MCF 10A (cell line): Measurements from ENCODE around the gene GSE1. TPM values are rescaled to one million over a fixed set of nuclear protein-coding genes. Genes with fewer than 3 reads are reported as not detected.

Source experiments
- BruUV-seq: library from RNA; stranded (reverse); fragments of 400-500 nt; replicated peaks from 2 replicates; lab custom pipeline; 2021; lab: Mats Ljungman, UMichigan
- CTCF ChIA-PET: fragments of 300-600 bp; sonication (Branson Sonifier 250); formaldehyde crosslinking; extraction: SDS; loops from one replicate; lab custom pipeline; 2021; ENCODE audit warnings: antibody characterized with exemption, inconsistent platforms; lab: Yijun Ruan, JAX
- POLR2A ChIA-PET: fragments of 300-600, 350-650 bp; sonication (Branson Sonifier 250); formaldehyde crosslinking; extraction: SDS; loops from one replicate; lab custom pipeline; 2020; ENCODE audit warnings: antibody characterized with exemption, inconsistent platforms; lab: Yijun Ruan, JAX
- DNase-seq: peaks from one replicate; pipeline ENCODE4 v3.0.0-alpha.2; 2018; ENCODE audit not compliant: unreplicated experiment
- H3K27ac Mint-ChIP-seq: one replicate; pipeline ENCODE4 v1.8.0; 2022; ENCODE audit warnings: mild to moderate bottlenecking, low read depth, mixed read lengths; ENCODE audit not compliant: unreplicated experiment
- H3K27me3 Mint-ChIP-seq: one replicate; pipeline ENCODE4 v1.8.0; 2022; ENCODE audit warnings: mixed read lengths; ENCODE audit not compliant: insufficient read depth, unreplicated experiment
- H3K36me3 Mint-ChIP-seq: one replicate; pipeline ENCODE4 v1.8.0; 2022; ENCODE audit warnings: mild to moderate bottlenecking, moderate library complexity, mixed read lengths; ENCODE audit not compliant: insufficient read depth, unreplicated experiment
- H3K4me1 Mint-ChIP-seq: one replicate; pipeline ENCODE4 v1.8.0; 2022; ENCODE audit warnings: mixed read lengths; ENCODE audit not compliant: insufficient read depth, unreplicated experiment
- H3K4me3 Mint-ChIP-seq: one replicate; pipeline ENCODE4 v1.8.0; 2022; ENCODE audit warnings: mild to moderate bottlenecking, moderate library complexity, mixed read lengths; ENCODE audit not compliant: unreplicated experiment
- H3K9me3 Mint-ChIP-seq: one replicate; pipeline ENCODE4 v1.8.0; 2022; ENCODE audit warnings: mixed read lengths; ENCODE audit not compliant: unreplicated experiment
- intact Hi-C: fragments of 100-400 bp; cut with micrococcal nuclease; formaldehyde crosslinking; loops from 2 replicates; pipeline ENCODE4 v1.14.1; 2022
- total RNA-seq: library from RNA; stranded (reverse); gene quantifications from 2 replicates; pipeline ENCODE4 v1.2.3, GENCODE V29; 2022
- TF ChIP-seq, protein P1 (sequence below): fragments of 200-600 bp; IDR thresholded peaks from one replicate; pipeline ENCODE4 v1.8.0; 2022; ENCODE audit warnings: antibody characterized with exemption, mild to moderate bottlenecking; ENCODE audit not compliant: unreplicated experiment

Gene GSE1
- total RNA-seq, 1 experiment from 2014 or later: 52.9 TPM

DNA sequence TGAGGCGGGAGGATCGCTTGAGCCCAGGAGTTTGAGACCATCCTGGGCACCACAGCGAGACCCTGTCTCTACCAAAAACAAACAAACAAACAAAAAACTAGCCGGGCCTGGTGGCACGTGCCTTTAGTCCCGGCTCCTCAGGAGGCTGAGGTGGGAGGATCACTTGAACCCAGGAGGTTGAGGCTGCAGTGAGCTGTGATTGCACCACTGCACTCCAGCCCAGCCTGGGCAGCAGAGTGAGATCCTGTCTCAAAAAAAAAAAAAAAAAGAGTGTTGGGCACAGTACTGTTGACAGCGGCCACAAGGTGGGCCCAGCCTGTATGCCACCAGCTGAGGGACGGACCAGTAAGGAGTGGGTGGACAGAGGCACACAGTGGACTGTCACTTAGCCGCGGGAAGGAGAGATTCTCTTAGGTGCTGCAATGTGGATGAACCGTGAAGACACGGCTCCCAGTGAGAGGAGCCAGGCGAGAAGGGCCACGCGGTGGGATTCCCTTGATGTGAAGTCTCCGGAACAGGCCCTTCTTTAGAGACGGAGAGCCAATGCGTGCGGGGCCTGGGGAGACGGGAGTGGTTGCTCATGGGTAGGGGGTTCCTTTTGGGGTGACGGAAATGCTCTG, 31.1 kb downstream of the GSE1 start:
- H3K9me3 Mint-ChIP-seq: no peaks in the 10 kb centered on the region
- no peaks in the 10 kb centered on the region for H3K4me1 Mint-ChIP-seq
- no peak for DNase-seq
- ChIA-PET CTCF (interaction anchor here (0.6 to 1.4 kb wide), 3 partner anchors 11 to 571 kb away, joined by 3 to 4 read pairs (median 3); no protein-coding TSS in a partner anchor), POLR2A (no interaction called here)
- no peak overlapping the region for H3K4me3 Mint-ChIP-seq
- BruUV-seq: no TSS peak
- intact Hi-C loops: no loop called here
- no peaks in the 10 kb centered on the region for H3K27me3 Mint-ChIP-seq
- no peak overlapping the region for H3K27ac Mint-ChIP-seq
- TF ChIP-seq, protein P1, sequence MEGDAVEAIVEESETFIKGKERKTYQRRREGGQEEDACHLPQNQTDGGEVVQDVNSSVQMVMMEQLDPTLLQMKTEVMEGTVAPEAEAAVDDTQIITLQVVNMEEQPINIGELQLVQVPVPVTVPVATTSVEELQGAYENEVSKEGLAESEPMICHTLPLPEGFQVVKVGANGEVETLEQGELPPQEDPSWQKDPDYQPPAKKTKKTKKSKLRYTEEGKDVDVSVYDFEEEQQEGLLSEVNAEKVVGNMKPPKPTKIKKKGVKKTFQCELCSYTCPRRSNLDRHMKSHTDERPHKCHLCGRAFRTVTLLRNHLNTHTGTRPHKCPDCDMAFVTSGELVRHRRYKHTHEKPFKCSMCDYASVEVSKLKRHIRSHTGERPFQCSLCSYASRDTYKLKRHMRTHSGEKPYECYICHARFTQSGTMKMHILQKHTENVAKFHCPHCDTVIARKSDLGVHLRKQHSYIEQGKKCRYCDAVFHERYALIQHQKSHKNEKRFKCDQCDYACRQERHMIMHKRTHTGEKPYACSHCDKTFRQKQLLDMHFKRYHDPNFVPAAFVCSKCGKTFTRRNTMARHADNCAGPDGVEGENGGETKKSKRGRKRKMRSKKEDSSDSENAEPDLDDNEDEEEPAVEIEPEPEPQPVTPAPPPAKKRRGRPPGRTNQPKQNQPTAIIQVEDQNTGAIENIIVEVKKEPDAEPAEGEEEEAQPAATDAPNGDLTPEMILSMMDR: no peak
- peaks cover 41% of the 10 kb centered on the region for H3K36me3 Mint-ChIP-seq

- TF ChIP-seq, protein P1: no peak
- no peaks in the 10 kb centered on the region for H3K4me1 Mint-ChIP-seq
- H3K27ac Mint-ChIP-seq: no peak overlapping the region
- BruUV-seq: no TSS peak
- peaks cover 42% of the 10 kb centered on the region for H3K36me3 Mint-ChIP-seq
- H3K27me3 Mint-ChIP-seq: no peaks in the 10 kb centered on the region
- intact Hi-C loops: no loop called here
- ChIA-PET CTCF (interaction anchor here (0.7 to 1.4 kb wide), 2 partner anchors 59 to 393 kb away, joined by 3 read pairs; no protein-coding TSS in a partner anchor), POLR2A (no interaction called here)
- no peak overlapping the region for H3K4me3 Mint-ChIP-seq
- DNase-seq: peak; percentile 16
- H3K9me3 Mint-ChIP-seq: no peaks in the 10 kb centered on the region
These were observed 32.0 kb downstream of the GSE1 start for GRCh38 chr16:85645021-85645589.

GRCh38 chr16:85646358-85646907, 33.3 kb downstream of the GSE1 start:
- H3K27me3 Mint-ChIP-seq: no peaks in the 10 kb centered on the region
- TF ChIP-seq, protein P1: no peak
- ChIA-PET CTCF (interaction anchor here (0.6 kb wide), 1 partner anchor 1499 kb away, joined by 3 read pairs; no protein-coding TSS in a partner anchor), POLR2A (interaction anchor here (0.6 kb wide), 2 partner anchors 11 to 32 kb away, joined by 3 to 7 read pairs; no protein-coding TSS in a partner anchor)
- peaks cover 42% of the 10 kb centered on the region for H3K36me3 Mint-ChIP-seq
- intact Hi-C loops: no loop called here
- BruUV-seq: no TSS peak
- no peak overlapping the region for H3K4me3 Mint-ChIP-seq
- H3K27ac Mint-ChIP-seq: no peak overlapping the region
- no peak for DNase-seq
- no peaks in the 10 kb centered on the region for H3K4me1 Mint-ChIP-seq
- H3K9me3 Mint-ChIP-seq: no peaks in the 10 kb centered on the region

DNA sequence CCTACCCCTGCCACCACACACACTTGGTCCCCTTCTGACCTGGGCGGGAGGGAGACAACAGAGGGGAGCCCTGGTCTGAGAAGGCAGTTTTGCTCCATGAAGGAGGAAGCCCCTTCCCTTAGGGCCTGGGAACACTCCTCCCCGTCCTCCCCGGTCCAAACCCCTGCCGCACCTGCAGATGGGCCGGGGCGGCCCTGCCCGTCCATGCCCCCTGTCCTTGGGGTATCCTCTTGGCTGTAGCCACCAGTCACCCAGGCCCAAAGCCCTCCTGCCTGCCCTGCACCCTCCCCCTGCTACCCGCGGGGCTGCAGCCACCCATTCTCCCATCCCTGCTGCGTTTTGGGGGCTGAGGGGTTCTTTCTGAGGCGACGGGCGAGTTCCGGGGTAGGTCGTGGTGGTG, 33.9 kb downstream of the GSE1 start:
- Mint-ChIP-seq H3K27ac (no peak overlapping the region), H3K36me3 (peaks cover 43% of the 10 kb centered on the region), H3K9me3 (no peaks in the 10 kb centered on the region), H3K4me3 (no peak overlapping the region), H3K27me3 (no peaks in the 10 kb centered on the region), H3K4me1 (no peaks in the 10 kb centered on the region)
- intact Hi-C loops: no loop called here
- TF ChIP-seq, protein P1: no peak
- BruUV-seq: no TSS peak
- POLR2A ChIA-PET: interaction anchor here (0.6 kb wide), 2 partner anchors 10 to 33 kb away, joined by 3 to 7 read pairs; no protein-coding TSS in a partner anchor
- no peak for DNase-seq
- CTCF ChIA-PET: no interaction called here
